ENCODE data around the gene SLC25A45. TPM values are rescaled to one million over a fixed set of nuclear protein-coding genes. Genes with fewer than 3 reads are reported as not detected.

SLC25A45 gene
- total RNA-seq, 1 experiment from 2014 or later, result 1.1 TPM

DNA sequence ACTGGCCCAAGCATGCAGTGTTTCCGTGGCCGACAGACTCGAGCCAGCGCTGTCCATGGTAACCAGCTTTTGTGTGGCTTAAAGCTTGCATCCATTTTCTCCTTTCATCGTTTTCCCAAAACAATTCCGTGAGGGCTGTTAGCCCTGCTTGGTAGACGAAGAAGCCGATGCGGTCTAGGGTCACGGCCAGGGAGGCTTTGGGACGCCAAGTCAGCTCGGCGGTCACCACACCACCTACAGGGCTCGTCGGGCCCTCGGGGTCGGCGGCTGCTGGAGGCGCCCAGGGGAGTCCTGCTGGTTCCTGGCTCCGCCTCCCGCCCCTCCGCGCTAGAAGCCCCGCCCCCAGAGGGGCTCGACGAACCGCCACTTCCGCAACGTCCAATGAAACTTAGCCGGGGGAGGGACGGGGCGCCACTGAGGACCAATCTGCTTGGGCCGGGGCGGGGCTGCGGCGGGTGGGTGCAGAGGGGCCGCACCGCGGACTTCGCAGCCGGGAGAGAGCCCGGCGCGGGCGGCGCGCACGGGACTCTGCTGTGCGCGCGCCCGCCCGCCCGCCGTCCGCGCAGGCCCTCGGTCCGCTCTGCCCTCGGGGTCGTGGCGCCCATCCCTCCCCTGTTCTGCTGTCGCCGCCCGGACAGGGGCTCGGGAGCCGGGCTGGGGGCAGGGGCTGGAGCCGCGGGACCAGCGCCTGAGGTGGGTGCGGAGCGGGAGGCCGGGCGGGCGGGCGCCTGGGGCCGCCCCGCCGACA, 28.0 kb downstream of the SLC25A45 start, which contains the start of gene TIGD3:
TIGD3 (plus strand) TSS at position 487 of the 748 bp plus-strand sequence. CDS start 1,058 bp downstream, outside the sequence.
- no peak for TF ChIP-seq CTCF (conservative IDR thresholded peaks at IDR 0.05)
- Histone ChIP-seq H3K79me2 (ENCODE audit: insufficient read depth, low read length) (no peaks in the 10 kb centered on the region), H3K56ac (ENCODE audit: insufficient read length, low read depth, low read length) (no peak within 1 kb of the TSS), H4K8ac (replicated peaks; ENCODE audit: insufficient read length, low read depth, low read length) (no peak within 1 kb of the TSS), H4K5ac (ENCODE audit: insufficient read length, low read depth, low read length) (no peak within 1 kb of the TSS), H3K79me1 (ENCODE audit: insufficient read depth, low read depth, low read length, poor library complexity, severe bottlenecking) (no peaks in the 10 kb centered on the region), H3K23ac (ENCODE audit: insufficient read length, low read depth, low read length) (no peak within 1 kb of the TSS), H3K14ac (ENCODE audit: insufficient read depth, low read length) (no peak within 1 kb of the TSS), H2BK12ac (ENCODE audit: insufficient read length, low read depth, low read length) (no peak within 1 kb of the TSS), H2BK20ac (ENCODE audit: low read depth, low read length, poor library complexity, severe bottlenecking) (no peak within 1 kb of the TSS), H4K91ac (ENCODE audit: insufficient read length, low read depth, low read length) (no peak within 1 kb of the TSS), H3K4me1 (ENCODE audit: insufficient read depth, low read length) (no peaks in the 10 kb centered on the region), H3K4me2 (ENCODE audit: insufficient read depth, insufficient read length, low read length) (peak within 1 kb of the TSS; percentile 80), H2AFZ (ENCODE audit: low read length) (no peak within 1 kb of the TSS), H3T11ph (ENCODE audit: low read length) (no peak within 1 kb of the TSS), H3K18ac (ENCODE audit: insufficient read length, low read depth, low read length) (no peak within 1 kb of the TSS), H3K23me2 (ENCODE audit: insufficient read length, low read depth, low read length, poor library complexity, severe bottlenecking) (peaks cover 18% of the 10 kb centered on the region), H2BK5ac (ENCODE audit: insufficient read length, low read length) (no peak within 1 kb of the TSS), H3K4ac (ENCODE audit: low read depth, low read length) (no peak within 1 kb of the TSS), H2AK5ac (ENCODE audit: insufficient read length, low read length) (no peak within 1 kb of the TSS), H3K27me3 (ENCODE audit: insufficient read depth, low read length) (peaks cover 2% of the 10 kb centered on the region; the same call in 1 of the 2 replicates), H4K20me1 (ENCODE audit: control insufficient read depth, insufficient read depth, insufficient read length) (no peaks in the 10 kb centered on the region), H3K27ac (ENCODE audit: insufficient read length, low read depth, low read length) (no peak within 1 kb of the TSS), H2BK15ac (ENCODE audit: low read depth, low read length) (no peak within 1 kb of the TSS), H2BK120ac (ENCODE audit: low read depth, low read length, poor library complexity, severe bottlenecking) (no peak within 1 kb of the TSS), H3K9me3 (ENCODE audit: control insufficient read depth, low read depth, low read length) (no peaks in the 10 kb centered on the region), H3K9ac (ENCODE audit: extremely low read depth, insufficient read length, low read length) (peak within 1 kb of the TSS; percentile 42)
- peak; percentile 97 for DNase-seq
- Mint-ChIP-seq H3K4me1 (peaks cover 10 to 12% of the 10 kb centered on the region in 2 experiments), H3K9me3 (no peaks in the 10 kb centered on the region; a peak in 1 of 5 replicates), H3K27me3 (ENCODE audit: low read depth) (peaks cover 31% of the 10 kb centered on the region), H3K27ac (peak within 1 kb of the TSS in 1 of 3 experiments; percentile 54; a peak in 4 of 7 replicates), H3K4me3 (peak within 1 kb of the TSS; percentile 82 to 94), H3K36me3 (ENCODE audit: insufficient read depth in 1 of 3, low read depth in 3 of 3) (peaks cover 5 to 32% (median 26%) of the 10 kb centered on the region in 3 experiments; a peak in 6 of 7 replicates)
- no CpG with 5 or more reads among the region's 79 CpGs for WGBS (ENCODE audit: extremely low coverage, insufficient read length, low lambda C conversion rate)

Data from H9 (cell line).